Neuron (in vitro differentiated cells): Measurements from ENCODE around the gene SPRTN.

Source experiments
- H2AFZ ChIP-seq: one replicate; pipeline ENCODE4 v1.6.1; 2013; ENCODE audit warnings: low read depth, mild to moderate bottlenecking, inconsistent platforms, low read length, moderate library complexity
- H3K27me3 ChIP-seq: one replicate; pipeline ENCODE4 v1.6.1; 2013; ENCODE audit warnings: low read length; ENCODE audit not compliant: insufficient read depth
- H3K36me3 ChIP-seq: one replicate; pipeline ENCODE4 v1.6.1; 2013; ENCODE audit warnings: low read length; ENCODE audit not compliant: insufficient read depth
- H3K4me1 ChIP-seq: one replicate; pipeline ENCODE4 v1.6.1; 2013; ENCODE audit warnings: low read length; ENCODE audit not compliant: insufficient read depth
- H3K4me3 ChIP-seq: 2 replicates; pipeline ENCODE4 v1.5.1; 2013; ENCODE audit warnings: mild to moderate bottlenecking, low read length, moderate library complexity
- H3K9me3 ChIP-seq: one replicate; pipeline ENCODE4 v1.6.1; 2013; ENCODE audit warnings: low read length

The SPRTN gene

DNA sequence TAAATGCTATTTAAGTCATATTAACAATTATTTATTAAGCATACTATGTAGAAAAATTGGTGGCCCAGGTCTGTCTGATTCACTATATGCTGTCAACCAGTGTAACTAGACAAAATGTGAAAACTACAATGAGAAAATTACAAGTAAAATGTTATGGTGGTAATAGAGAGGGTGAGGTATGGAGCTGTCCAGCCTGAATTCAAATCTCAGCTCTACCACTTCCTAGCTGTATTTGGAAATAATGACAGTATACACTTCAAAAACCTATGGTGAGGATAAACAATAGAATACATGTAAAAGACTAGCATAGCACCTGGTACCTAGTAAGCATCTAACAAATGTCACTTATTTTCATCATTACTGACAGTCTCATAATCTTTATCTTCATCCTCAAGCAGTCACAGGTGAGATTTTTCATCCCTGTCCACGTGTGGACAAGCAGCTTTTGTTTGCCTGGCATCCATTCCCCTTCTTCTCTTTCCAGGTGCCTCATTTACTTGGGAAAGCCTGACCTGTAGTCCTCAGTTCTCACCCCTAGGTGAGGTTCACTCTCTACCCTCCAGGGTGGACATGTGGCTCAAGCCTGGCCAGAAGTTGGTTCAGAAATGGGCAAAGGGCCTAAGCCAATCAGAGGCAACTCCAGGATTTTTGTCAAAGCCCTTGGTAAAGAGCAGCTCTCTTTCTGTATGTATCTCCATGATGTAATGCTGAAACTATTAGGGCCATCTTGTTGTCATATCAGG, 54.5 kb downstream of the SPRTN start:
- Histone ChIP-seq H3K36me3 (no peaks in the 10 kb centered on the region), H3K27me3 (no peaks in the 10 kb centered on the region), H3K4me1 (no peaks in the 10 kb centered on the region), H3K9me3 (no peaks in the 10 kb centered on the region), H3K4me3 (no peak overlapping the region), H2AFZ (no peak overlapping the region)

DNA sequence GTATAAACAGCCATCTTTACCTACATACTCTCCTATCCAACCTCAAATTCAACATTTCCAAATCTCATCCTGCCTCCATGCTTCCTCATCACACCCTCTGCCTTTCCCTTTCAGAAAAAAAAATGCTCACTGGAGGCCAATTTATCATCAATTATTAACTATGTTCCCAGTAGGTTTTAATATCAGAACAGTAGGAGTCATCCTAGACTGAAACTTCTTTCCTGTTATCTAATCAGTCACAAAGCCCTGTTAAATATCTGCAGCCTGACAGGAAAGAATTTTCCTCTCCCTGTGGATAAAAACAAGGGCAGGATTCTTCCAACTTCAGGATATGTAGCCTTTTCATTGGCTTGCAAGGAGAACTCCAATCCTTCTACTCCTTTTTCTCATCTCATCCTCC, 55.6 kb downstream of the SPRTN start:
- H3K4me3 ChIP-seq = no peak overlapping the region

GRCh38 chr1:231395076-231395997, 57.2 kb downstream of the SPRTN start:
- Histone ChIP-seq H3K4me3 (no peak overlapping the region), H3K4me1 (no peaks in the 10 kb centered on the region), H3K36me3 (no peaks in the 10 kb centered on the region), H3K9me3 (no peaks in the 10 kb centered on the region), H2AFZ (no peak overlapping the region), H3K27me3 (no peaks in the 10 kb centered on the region)

More for the DNA sequence above, 55.6 kb downstream of the SPRTN start:
- Histone ChIP-seq H2AFZ (no peak overlapping the region), H3K27me3 (no peaks in the 10 kb centered on the region), H3K9me3 (no peaks in the 10 kb centered on the region), H3K36me3 (no peaks in the 10 kb centered on the region), H3K4me1 (no peaks in the 10 kb centered on the region)

GRCh38 chr1:231395998-231396390, 57.9 kb downstream of the SPRTN start:
- no peak overlapping the region for H3K4me3 ChIP-seq
- no peak overlapping the region for H2AFZ ChIP-seq
- H3K9me3 ChIP-seq = no peaks in the 10 kb centered on the region
- H3K4me1 ChIP-seq = no peaks in the 10 kb centered on the region
- H3K27me3 ChIP-seq = no peaks in the 10 kb centered on the region
- no peaks in the 10 kb centered on the region for H3K36me3 ChIP-seq

DNA sequence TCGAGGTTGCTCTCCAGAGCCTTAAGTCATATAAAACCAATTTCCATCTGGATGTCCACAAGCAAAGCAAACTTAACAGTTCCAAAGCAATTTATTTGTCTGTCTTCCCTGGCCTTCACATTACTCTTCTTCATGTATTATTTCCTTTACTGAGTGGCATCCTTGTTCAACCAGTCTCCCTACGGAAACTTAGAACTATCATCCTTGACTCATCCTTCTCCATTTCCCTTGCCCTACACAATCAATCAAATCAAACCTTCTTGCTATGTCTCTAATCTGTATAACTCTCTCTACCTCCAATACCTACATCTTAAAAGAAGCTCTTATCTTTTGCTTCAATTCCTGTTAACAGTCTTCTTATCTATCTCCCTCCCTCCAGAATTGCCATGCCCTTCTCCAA, 58.5 kb downstream of the SPRTN start:
- Histone ChIP-seq H3K4me1 (no peaks in the 10 kb centered on the region), H3K9me3 (no peaks in the 10 kb centered on the region), H2AFZ (no peak overlapping the region), H3K36me3 (no peaks in the 10 kb centered on the region), H3K4me3 (no peak overlapping the region), H3K27me3 (no peaks in the 10 kb centered on the region)

DNA sequence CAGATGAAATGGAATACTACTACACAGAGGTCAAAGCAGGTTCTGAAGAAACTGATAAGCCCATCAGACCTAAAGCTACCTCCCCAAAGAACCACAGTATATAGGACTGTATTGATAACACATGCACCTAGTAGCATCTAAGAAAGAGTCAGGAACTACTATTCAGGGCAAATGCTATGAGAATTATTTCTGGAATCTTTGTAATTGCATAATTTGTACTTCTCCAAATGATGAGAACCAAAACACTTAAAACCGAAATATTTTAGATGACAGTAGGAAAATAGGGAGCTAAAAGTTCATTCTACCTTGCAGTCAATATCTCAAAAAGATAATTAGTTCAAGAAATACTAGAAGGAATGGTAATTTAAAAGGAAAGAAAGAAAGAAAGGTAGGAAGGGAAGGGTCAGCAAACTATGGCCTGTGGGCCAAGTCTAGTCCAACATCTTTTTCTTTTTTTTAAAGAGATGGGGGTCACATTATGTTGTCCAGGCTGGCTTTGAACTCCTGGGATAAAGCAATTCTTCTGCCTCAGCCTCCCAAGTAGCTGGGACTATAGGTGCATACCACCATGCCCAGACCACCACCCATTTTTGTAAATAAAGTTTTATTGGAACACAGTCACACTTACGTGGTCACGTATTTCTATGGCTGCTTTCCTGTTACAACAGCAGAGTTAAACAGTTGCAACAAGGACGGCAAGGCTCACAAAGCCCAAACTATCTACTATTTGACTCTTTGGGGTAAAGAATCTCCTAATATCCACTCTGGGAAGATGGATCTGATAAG, 60.0 kb downstream of the SPRTN start:
- H2AFZ ChIP-seq = no peak overlapping the region
- H3K4me1 ChIP-seq = no peaks in the 10 kb centered on the region
- H3K9me3 ChIP-seq = no peaks in the 10 kb centered on the region
- no peak overlapping the region for H3K4me3 ChIP-seq
- no peaks in the 10 kb centered on the region for H3K36me3 ChIP-seq
- H3K27me3 ChIP-seq = no peaks in the 10 kb centered on the region

DNA sequence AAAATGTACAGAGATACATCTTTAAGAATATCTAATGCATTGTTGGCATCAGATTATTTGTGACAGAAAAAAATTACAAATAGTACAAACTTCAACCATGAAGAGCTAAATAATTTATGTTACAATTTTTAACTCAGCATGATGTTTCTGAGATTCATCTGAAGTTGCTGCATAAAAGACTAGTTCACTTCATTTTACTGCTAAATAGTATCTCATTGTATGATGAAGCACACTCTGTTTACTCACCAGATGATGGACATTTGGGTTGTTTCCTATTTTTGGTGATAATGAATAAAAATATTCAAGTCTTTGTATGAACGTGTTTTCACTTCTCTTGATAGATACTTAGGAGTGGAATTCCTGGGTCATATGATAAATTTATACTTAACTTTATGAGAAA, 63.4 kb downstream of the SPRTN start:
- Histone ChIP-seq H3K27me3 (no peaks in the 10 kb centered on the region), H3K36me3 (no peaks in the 10 kb centered on the region), H2AFZ (no peak overlapping the region), H3K4me1 (no peaks in the 10 kb centered on the region), H3K9me3 (no peaks in the 10 kb centered on the region), H3K4me3 (no peak overlapping the region)

GRCh38 chr1:231404318-231404717, 66.2 kb downstream of the SPRTN start:
- Histone ChIP-seq H3K4me1 (no peaks in the 10 kb centered on the region), H3K36me3 (peaks cover 5% of the 10 kb centered on the region), H3K4me3 (no peak overlapping the region), H3K27me3 (no peaks in the 10 kb centered on the region), H2AFZ (no peak overlapping the region), H3K9me3 (no peaks in the 10 kb centered on the region)
